ENCODE results near the gene FSTL3.
A peak's percentile ranks its signal among the peaks of the same experiment; 100 is the strongest.
"Not testable (repeated sequence)": the region's sequence is repeated elsewhere in the genome, so short reads cannot be mapped to it uniquely, and the experiment has no call there.

The FSTL3 gene

DNA sequence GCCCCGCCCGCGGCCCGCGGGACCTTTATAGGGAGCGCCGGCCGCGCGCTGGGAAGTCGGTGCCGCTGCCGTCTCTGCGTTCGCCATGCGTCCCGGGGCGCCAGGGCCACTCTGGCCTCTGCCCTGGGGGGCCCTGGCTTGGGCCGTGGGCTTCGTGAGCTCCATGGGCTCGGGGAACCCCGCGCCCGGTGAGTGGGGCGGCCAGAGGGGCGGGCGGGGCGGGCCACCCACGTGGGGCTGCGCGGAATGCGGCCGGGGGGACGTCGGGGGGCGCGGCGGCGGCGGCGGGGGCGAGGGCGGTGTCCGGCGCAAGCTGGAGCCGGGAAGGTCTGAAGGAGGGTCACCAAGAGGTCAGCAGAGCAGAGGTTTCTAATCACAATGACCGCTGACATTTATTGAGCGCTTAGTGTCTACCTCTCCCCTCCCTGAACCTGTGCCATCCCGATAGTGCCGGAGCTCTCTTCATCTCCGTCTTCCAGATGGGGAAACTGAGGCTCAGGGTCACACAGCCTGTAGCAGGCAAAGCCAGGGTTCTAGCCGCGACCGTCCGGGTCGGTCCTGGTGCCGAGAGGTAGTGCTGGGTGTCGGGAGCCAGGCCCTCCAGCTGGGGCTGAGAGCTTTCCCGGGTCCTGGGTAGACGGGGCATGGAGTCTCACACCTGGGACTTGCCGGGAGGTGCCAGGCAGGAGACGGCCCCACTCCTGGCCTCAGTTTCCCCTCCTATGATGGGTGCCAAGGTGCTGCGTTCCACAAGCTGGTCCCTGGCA, at the start of gene FSTL3:
TSS of gene FSTL3 (plus strand) at position 54 of the 767 bp plus-strand sequence. CDS start at position 86, 32 bp downstream.
- DNase-seq (ENCODE audit: low spot score) = peak; percentile 57

DNA sequence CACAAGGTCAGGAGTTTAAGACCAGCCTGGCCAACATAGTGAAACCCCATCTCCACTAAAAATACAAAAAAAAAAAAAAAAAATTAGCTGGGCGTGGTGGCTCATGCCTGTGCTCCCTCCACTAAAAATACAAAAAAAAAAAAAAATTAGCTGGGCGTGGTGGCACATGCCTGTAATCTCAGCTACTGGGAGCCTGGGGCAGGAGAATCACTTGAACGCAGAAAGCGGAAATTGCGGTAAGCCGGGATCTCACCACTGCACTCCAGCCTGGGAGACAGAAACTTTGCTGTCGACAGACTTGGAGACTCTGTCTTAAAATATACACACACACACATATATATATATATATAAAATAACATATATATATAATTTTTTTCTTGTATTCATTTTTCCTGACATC, 49.6 kb upstream of the FSTL3 start:
- DNase-seq (ENCODE audit: low spot score) = not testable (repeated sequence)

DNA sequence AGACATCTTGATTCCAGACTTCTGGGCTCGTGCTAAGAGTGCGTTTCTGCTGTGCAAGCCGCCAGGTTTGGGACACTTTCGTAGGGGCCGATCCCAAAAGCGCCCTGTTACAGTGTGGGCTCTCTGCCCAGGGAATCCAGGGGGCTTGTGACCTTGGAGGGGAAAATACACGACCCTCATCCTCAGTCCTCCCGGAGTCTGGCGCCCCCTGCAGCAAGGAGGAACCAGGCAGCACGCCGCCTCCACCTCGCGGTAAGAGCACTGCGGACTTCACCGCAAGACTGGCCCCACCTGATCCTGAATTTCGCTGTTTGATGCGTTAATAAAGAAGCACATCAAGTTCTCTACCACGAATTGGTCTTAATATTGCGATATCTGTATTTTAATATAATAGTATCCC, 48.0 kb upstream of the FSTL3 start:
- DNase-seq (ENCODE audit: low spot score) = no peak

DNA sequence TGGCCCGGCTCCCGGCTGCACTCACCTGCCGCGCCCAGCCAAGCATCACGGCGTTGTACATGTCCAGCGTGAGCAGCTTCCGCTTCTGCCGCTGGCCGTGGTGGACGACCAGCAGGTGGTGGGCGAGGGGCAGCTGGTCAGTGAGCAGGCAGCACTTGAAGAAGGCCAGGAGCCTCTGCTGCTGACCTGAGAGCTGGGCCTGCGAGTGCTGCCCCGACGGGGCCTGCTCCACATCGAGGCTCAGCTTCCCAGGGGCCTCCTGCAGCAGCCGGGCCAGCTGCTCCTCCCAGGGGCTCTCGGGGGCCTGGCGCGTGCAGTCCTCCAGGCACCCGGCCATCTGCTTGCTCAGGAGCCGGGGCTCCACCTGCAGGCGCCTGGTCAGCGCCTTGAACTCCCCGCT, 46.7 kb upstream of the FSTL3 start:
- not testable (repeated sequence) for DNase-seq (ENCODE audit: low spot score)

DNA sequence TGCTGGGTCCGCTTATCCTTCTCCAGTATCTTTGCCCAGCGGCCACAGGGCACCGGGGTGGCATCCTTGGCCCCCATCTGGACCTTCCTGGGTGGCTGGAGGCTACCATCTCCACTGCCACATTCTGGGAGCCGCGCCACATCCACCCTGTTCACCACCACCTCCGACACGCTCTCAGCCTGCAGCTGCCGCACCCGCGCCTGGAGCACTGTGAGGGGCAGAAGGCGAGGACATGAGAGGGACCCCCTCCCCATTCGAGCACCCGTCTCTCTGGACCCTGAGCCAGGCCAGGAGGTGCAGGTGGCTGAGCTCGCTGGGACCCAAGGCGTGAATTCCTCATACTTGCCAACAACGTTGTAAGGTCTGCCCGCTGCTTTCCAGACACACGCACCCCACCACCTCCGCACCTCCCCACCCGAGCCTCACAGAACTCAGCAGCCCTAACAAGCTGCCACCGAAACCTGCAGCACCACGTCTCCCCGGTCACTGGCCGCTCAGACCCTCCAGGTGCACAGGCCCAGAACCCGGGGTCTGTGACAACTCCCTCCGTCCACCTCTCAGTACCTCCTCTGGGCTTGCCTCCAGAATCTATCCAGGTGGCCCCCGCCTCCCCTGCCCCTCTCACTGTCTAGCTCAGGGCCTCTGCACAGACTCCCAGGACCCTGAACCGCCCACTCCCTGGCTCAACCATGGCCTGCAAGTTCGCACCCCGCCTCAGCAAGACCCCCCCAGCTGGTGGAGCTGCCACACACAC, 46.1 kb upstream of the FSTL3 start:
- DNase-seq (ENCODE audit: low spot score) = no peak

DNA sequence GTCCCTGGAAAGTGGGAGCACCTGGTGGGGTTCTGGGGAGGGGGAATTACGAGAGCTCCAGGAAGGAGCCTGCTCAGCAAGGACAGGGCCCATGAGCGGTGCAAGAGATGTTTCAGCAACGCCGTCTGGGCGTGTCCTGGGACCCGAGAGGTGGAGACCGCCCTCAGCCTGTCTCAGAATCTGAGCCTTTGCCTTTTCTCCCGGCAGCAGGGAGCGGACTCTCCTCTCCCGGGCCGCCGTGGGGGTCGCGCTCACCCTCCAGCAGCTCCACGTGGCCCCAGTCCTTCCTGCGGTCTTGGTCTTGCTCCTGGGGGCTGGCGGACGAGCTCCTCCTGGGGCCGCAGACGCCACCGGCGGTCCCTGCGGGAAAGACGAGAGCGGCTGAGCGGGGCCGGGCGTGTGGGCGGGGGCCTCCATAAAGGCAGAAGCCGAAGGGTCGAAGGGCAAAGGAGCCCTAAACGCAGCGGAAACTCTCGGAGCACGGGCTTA, 43.6 kb upstream of the FSTL3 start:
- peak; percentile 57 for DNase-seq (ENCODE audit: low spot score)

DNA sequence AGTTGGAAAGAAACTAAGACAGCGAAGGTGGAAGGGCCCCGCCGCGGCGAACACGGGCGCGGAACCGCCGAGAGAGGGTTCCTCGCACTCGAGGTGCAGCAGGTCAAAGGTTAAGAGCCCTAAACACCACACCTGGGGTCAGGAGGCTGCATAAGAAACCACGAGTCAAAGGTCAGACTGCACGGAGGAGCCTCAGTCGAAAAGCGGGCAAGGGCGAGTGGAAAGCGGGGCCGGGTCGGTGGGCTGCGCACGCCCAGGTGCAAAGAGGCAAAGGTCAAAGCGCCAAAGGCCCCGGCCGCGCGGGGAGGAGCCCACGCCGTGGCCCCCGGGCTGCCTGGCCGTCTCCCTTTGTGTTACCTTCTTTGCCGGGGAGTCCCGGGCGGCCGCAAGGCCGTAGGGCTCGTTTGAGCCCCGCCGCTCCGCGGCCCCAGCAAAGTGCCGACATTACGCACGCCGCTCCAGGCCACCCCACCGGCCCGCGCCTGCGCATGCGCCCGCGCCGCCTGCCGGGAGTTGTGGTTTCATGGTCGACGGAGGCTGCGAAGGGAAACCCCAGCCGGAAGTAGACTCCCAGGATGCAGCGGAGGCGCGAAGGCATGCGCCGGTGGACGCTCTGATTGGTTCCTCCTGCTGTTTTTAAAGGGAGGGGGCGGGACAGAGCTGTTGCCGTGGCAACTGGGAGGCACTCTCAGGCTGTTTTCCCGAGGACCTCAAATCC, 43.0 kb upstream of the FSTL3 start, which contains the start of gene POLRMT:
TSS of gene POLRMT (minus strand) at position 470 of the 718 bp plus-strand sequence. CDS start at position 445, 25 bp downstream.
- DNase-seq (ENCODE audit: low spot score) = peak; percentile 98

DNA sequence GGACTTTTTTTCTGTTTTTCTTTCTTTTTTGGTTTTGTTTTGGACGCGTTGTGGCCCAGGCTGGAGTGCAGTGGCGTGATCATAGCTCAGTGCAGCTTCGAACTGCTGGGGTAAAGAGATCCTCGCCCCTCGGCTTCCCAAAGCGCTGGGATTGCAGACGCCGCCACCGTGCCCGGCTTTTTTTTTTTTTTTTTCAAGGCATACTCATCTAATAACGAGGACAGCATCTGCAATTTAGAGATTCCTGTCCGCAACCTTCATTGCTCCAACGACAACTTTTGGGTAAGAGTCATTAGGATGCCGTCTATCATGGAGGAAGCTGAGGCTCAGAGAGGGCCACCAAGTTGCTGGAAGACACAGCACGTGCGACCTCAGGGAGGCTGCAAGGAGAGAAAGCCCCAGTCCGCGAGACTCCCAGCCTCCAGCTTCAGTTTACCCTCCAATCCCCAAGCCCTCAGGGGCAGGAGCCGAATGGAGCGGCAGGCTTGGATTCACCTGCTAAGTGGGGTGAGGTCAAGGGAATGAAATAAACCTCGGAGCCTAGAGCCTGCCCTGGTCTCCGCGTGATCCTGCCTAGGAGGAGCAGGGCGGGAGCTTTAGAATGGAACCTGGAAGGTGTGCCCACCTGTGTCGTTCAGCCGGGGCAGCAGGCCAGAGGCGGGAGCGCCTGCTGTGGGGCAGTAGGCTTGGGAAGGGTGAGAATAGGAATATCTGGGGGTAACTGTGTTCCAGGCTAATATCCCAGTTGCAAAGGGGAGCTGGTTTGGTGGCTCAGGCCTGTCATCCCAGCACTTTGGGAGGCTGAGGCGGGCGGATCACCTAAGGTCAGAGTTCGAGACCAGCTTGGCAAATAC, 42.2 kb upstream of the FSTL3 start:
- DNase-seq (ENCODE audit: low spot score) = no peak

DNA sequence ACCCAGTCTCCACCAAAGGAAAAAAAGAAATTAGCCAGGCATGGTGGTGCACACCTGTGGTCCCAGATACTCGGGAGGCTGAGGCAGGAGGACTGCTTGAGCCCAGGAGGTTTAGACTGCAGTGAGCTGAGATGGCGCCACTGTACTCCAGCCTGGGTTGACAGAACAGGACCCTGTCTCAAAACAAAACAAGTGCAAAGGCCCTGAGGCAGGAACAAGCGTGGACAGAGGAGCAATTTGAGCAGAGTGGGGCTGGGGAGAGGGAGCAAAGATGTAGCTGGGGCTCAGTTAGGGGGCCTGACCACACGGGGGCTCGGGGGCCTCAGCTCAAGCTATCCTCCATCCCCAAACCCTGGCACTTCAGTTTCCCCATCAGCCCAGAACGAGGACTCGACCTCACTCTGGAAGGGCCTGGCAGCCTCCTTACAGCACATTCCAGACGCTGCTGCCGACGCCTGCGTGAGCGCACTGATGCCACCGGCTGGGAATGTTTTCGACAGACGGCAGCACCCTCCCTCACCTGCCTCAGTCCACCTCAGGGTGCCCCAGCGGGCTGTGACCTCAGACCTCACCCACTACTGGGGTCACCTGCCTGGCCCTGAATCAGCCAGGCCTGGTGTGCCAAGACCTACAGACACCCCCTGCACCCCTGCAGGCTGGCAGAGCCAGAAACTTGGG, 41.1 kb upstream of the FSTL3 start:
- no peak for DNase-seq (ENCODE audit: low spot score)

DNA sequence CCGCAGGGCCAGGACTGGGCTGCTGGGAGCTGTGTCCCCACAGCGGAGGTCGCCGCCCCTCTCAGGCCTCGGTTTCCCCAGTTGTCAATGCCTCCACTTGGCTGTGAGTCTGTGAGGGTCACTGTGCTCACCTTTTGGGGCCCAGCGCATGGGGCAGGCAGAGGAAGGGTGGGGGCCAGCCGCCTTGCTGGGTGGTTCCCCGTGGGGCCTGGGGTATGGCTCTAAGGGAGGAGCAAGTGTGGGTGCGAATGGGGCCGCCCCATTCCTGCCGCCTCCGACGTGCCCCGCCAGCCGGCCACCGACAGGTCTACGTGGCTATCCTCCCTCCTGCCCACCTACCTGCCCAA, 37.3 kb upstream of the FSTL3 start:
- no peak for DNase-seq (ENCODE audit: low spot score)

DNA sequence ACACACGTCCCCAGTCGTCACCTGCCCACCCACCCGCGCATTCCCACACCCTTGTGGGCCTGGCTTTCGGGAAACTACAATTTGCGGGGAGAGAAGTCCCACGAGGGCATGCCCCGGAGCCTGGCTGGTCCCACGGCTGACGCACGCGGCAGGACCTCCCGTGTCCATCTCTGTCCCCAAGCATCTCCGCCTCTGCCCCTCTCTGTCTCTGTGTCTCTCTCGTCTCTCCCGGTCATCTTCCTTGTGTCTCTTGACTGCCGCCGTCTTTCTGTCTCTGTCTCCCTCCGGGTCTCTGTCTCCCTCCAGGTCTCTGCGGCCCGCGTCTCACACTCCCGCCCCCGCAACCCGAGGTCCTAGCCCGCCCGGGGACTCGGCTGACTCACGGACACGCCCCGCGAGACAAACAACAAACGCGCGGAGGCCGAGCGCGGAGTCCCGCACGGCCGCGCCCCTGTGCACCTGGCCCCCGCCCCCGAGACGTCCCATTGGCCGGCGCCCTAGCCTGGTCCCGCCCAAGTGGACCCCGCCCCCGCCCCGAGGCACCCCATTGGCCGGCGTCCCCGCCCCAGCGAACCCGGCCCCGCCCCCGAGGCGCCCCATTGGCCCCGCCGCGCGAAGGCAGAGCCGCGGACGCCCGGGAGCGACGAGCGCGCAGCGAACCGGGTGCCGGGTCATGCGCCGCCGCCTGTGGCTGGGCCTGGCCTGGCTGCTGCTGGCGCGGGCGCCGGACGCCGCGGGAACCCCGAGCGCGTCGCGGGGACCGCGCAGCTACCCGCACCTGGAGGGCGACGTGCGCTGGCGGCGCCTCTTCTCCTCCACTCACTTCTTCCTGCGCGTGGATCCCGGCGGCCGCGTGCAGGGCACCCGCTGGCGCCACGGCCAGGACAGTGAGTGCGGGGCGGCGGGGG, 36.7 kb upstream of the FSTL3 start, which contains the start of gene FGF22:
TSS of gene FGF22 (plus strand) at position 627 of the 908 bp plus-strand sequence. CDS start at position 674, 47 bp downstream.
- peak; percentile 86 for DNase-seq (ENCODE audit: low spot score)

DNA sequence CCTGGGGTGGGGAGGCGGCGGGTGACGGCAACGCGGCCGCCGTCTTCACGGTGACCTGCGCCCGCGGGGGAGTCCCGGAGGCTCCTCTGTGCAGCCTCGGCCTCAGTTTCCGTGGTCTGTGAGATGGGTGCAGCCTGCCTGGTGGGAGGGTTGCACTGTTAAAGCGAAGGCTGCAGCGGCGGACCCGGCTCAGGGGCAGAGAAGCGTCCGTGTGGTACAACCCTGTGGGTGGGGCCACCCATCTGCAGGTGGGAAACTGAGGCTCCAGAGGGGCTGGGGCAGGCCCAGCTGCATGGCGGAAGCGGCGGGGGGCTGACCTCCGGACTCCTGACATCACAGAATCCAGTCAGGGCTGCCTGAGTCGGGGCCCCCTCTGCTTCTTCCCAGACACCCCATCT, 36.0 kb upstream of the FSTL3 start:
- no peak for DNase-seq (ENCODE audit: low spot score)

DNA sequence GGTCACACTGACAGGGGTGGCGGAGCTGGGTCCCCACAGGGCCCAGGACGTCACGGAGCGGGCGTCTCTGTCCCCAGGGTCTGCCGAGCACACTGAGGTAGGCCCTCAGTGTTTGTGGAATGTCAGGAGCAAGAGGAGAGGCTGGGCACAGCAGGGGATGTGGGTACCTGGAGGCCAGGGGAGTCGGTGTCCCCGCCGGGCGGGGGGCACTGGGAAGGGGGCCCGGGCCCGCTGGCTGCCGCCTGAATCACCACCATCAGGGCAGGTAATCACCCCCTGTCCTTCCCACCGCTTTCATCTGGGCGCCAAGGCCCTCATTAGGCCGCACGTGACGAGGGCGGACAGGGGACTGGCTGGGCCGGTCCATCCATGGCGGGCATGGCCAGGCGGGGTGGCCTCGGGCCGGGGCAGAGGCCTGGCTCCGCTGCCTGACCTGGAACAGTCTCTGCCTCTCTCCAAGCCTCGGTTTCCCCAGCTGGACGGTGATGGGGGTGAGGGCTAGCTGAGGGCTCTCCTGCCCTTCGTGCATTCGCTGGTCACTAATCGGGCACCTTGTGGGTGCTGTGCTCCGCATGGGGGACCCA, 35.5 kb upstream of the FSTL3 start:
- DNase-seq (ENCODE audit: low spot score) = no peak

DNA sequence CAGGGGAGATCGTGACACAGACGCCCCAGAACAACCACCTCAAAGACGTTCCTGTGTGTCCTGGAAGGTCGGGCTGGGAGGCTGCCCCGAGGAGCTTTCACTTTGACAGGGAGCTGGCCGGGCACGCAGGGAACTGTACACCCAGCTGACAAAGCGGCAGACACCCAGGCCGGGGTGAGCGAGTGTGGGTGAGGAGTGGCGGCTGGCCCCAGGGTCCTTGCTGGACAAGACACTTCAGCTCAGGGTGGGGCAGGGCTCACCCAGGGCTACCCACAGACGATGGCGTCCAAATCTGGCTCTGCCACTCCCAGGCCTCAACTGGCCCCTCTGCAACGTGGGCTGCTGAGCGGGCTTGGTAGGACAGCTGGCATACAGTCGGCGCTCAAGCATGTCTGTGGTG, 34.5 kb upstream of the FSTL3 start:
- no peak for DNase-seq (ENCODE audit: low spot score)

DNA sequence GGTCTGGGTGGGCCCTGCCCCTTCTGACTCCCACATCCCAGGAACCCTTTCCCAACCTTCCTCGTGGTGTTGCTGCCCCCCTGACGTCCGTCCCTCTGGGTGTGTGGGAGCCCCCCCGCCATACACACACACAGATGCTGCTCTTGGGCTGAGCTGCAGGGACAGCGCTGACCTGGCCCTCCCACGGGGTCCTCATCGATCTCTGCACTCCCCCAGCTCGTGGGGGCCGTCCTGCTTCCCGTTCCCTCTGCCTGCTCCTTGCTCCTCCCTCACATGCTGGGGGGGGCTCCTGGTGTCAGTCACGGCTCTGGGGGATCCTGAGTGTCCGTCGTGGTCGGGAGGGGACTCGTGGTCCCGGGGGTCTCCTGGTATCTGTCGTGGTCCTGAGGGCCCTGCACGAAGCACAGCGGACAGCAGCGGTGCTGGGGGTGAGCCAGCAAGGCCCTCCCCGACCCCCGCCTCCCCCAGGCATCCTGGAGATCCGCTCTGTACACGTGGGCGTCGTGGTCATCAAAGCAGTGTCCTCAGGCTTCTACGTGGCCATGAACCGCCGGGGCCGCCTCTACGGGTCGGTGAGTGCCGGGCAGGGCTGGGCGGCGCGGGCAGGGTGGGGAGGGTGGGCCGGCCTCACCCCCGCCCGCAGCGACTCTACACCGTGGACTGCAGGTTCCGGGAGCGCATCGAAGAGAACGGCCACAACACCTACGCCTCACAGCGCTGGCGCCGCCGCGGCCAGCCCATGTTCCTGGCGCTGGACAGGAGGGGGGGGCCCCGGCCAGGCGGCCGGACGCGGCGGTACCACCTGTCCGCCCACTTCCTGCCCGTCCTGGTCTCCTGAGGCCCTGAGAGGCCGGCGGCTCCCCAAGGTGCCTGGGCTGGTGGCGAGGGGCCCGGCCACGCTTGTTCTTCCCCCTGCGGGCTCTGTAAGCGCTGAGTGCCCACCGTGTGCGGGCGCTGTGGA, 33.1 kb upstream of the FSTL3 start:
- DNase-seq (ENCODE audit: low spot score) = no peak

DNA sequence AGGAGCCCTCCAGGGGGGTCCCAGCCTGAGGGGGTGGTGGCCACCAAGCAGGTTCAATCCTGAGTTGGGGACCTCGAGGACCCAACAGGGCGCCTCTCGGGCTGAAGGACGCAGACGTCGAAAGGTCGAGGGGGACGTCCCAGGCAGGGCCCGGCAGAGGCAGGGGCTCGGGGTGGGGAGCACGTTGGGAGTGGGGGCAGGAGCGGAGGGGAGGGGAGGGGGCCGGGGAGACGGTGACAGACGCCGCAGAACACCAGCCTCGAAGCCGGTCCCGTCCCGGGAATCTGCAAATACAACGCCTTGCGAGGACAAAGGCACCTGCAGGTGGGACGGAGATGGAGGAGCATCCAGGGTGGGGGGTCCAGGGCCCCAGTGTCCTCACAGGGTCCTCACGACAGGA, 32.5 kb upstream of the FSTL3 start:
- DNase-seq (ENCODE audit: low spot score) = no peak

DNA sequence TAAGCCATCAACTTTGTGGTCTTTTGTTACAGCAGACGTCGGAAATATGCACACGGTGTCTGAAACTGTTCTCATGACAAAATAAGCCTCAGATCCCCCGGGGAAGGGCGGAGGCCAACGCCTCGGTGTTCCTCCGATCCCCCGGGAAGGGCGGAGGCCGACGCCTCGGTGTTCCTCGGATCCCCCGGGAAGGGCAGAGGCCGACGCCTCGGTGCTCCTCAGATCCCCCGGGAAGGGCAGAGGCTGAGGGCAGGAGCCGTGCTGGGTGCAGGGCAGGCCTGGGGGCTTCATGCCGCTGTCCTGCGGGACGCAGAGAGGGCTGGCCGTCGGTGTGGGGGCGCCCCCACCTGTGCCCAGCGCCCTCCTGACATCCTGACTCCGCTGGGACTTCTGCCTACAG, 31.8 kb upstream of the FSTL3 start:
- no peak for DNase-seq (ENCODE audit: low spot score)

DNA sequence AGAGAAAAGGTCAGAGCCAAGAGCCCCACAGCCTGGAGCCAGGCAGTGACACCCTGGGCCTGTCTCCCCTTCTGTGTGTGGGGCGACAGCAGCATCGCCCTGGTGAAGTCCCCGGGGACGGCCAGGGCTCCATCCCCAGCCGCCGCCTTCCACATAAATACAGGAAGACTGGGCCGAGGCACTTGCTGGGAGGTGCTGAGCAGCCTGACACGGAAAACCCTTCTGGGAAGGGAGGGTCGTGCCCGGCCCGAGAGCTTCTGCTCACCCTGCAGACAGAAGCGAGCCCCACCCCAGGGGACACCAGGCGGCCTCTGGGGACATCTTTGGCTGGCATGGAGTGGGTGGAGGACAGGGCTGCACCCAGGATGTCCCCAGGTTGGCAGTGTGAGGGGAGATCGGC, 31.4 kb upstream of the FSTL3 start:
- no peak for DNase-seq (ENCODE audit: low spot score)
